C4-2B (cell line): Measurements from ENCODE around the gene ELMO1.

Experiments used
- ZFX ChIP-seq: fragments of 450-650 bp; IDR thresholded peaks from 2 replicates; pipeline ENCODE4 v1.6.1; 2017
- TF ChIP-seq, protein P1 (sequence below): fragments of 450-650 bp; conservative IDR thresholded peaks from 2 replicates; pipeline ENCODE4 v1.5.1; 2017; ENCODE audit warnings: mild to moderate bottlenecking

- TF ChIP-seq, protein P1, sequence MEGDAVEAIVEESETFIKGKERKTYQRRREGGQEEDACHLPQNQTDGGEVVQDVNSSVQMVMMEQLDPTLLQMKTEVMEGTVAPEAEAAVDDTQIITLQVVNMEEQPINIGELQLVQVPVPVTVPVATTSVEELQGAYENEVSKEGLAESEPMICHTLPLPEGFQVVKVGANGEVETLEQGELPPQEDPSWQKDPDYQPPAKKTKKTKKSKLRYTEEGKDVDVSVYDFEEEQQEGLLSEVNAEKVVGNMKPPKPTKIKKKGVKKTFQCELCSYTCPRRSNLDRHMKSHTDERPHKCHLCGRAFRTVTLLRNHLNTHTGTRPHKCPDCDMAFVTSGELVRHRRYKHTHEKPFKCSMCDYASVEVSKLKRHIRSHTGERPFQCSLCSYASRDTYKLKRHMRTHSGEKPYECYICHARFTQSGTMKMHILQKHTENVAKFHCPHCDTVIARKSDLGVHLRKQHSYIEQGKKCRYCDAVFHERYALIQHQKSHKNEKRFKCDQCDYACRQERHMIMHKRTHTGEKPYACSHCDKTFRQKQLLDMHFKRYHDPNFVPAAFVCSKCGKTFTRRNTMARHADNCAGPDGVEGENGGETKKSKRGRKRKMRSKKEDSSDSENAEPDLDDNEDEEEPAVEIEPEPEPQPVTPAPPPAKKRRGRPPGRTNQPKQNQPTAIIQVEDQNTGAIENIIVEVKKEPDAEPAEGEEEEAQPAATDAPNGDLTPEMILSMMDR, result no peak
- TF ChIP-seq ZFX, result no peak
Measured at GRCh38 chr7:37079420-37079819, 369.2 kb downstream of the ELMO1 start.
